K562 (cell line): ENCODE data around the gene CMTM8. TPM values are rescaled to one million over a fixed set of nuclear protein-coding genes. Genes with fewer than 3 reads are reported as not detected.

ENCODE experiments used
- ATAC-seq: fragments of 200-7000 bp; cut with Tn5 transposase; 3 replicates; pipeline ENCODE4 v1.9.1; 2020; ENCODE audit warnings: moderate library complexity
- BruUV-seq: library from RNA; stranded (reverse); fragments of 400-500 nt; replicated peaks from 2 replicates; lab custom pipeline; 2021; lab: Mats Ljungman, UMichigan
- CTCF ChIA-PET: fragments of 300-600 bp; formaldehyde crosslinking; extraction: SDS; loops from one replicate; lab custom pipeline; 2021; ENCODE audit warnings: low intra/inter-chr PET ratio; lab: Yijun Ruan, JAX
- POLR2A ChIA-PET: fragments of 300-600, 350-650 bp; sonication (Branson Sonifier 250); formaldehyde crosslinking; extraction: SDS; loops from one replicate; lab custom pipeline; 2021; ENCODE audit warnings: antibody characterized with exemption, inconsistent platforms; lab: Yijun Ruan, JAX
- DNase-seq, 4 experiments: peaks; one replicate each; pipeline versions ENCODE4 v3.0.0 to v3.0.0-alpha.2; 2011 to 2018; ENCODE audit warnings: low spot score in 3 of 4, mixed read lengths in 3 of 4; ENCODE audit errors: extremely low read depth in 1 of 4
- FAIRE-seq: peaks from 2 replicates; lab custom pipeline; 2011; peaks lifted over from hg19 to GRCh38; lab: Jason Lieb, UNC
- H2AFZ ChIP-seq: 2 replicates; pipeline ENCODE4 v1.6.0; 2011; ENCODE audit warnings: low read depth, low read length, control low read depth, inconsistent platforms
- H3K27ac ChIP-seq: fragments of 200-600 bp; 3 replicates; pipeline ENCODE4 v1.8.0; 2011; ENCODE audit warnings: low read depth, mild to moderate bottlenecking, control low read depth, inconsistent platforms, low read length, moderate library complexity, mixed read lengths; ENCODE audit errors: extremely low read depth
- H3K27me3 ChIP-seq, 2 experiments: fragments of 300-600 bp in 1 of 2; 2 replicates in 1 of 2; 3 replicates in 1 of 2; pipeline versions ENCODE4 v1.6.0 to v1.8.0; 2011; ENCODE audit warnings: inconsistent platforms in 2 of 2, low read length in 2 of 2, mild to moderate bottlenecking in 1 of 2, mixed read lengths in 1 of 2, moderate library complexity in 1 of 2; ENCODE audit not compliant: control insufficient read depth in 2 of 2, insufficient read depth in 2 of 2
- H3K36me3 ChIP-seq: fragments of 300-600 bp; 3 replicates; pipeline ENCODE4 v1.8.0; 2011; ENCODE audit warnings: mild to moderate bottlenecking, low read length, inconsistent platforms; ENCODE audit not compliant: control insufficient read depth, insufficient read depth
- H3K4me1 ChIP-seq, 2 experiments: fragments of 200-600 bp in 1 of 2; replicated peaks in 1 of 2; 2 replicates in 1 of 2; 3 replicates in 1 of 2; pipeline versions ENCODE4 v1.5.1 to v1.8.0; 2011; ENCODE audit warnings: inconsistent platforms in 2 of 2, low read length in 2 of 2, mild to moderate bottlenecking in 1 of 2, mixed read lengths in 1 of 2, moderate library complexity in 1 of 2; ENCODE audit not compliant: control insufficient read depth in 2 of 2, insufficient read depth in 2 of 2
- H3K4me2 ChIP-seq: 2 replicates; pipeline ENCODE4 v1.6.1; 2011; ENCODE audit warnings: low read length, control low read depth, inconsistent platforms, mixed read lengths; ENCODE audit not compliant: insufficient read depth
- H3K4me3 ChIP-seq: fragments of 200-600 bp; sonication (generic), shearing (Covaris generic); 2 replicates; pipeline ENCODE4 v1.5.1; 2016; ENCODE audit warnings: control low read depth, inconsistent platforms
- H3K79me2 ChIP-seq: fragments of 200-600 bp; 3 replicates; pipeline ENCODE4 v1.8.0; 2011; ENCODE audit warnings: low read length, inconsistent platforms; ENCODE audit not compliant: control insufficient read depth, insufficient read depth
- H3K9ac ChIP-seq, 2 experiments: 2 replicates each; pipeline versions ENCODE4 v1.6.0 to v1.6.1; 2011; ENCODE audit warnings: low read depth in 2 of 2, low read length in 2 of 2, control low read depth in 1 of 2, inconsistent platforms in 1 of 2, mild to moderate bottlenecking in 1 of 2, mixed read lengths in 1 of 2; ENCODE audit not compliant: insufficient read depth in 1 of 2
- H3K9me1 ChIP-seq: one replicate; pipeline ENCODE4 v1.6.0; 2011; ENCODE audit warnings: inconsistent platforms, mild to moderate bottlenecking, low read length, moderate library complexity; ENCODE audit not compliant: control insufficient read depth, insufficient read depth
- H3K9me3 ChIP-seq: replicated peaks from 2 replicates; pipeline ENCODE4 v1.5.1; 2011; ENCODE audit warnings: low read depth, low read length, inconsistent platforms; ENCODE audit not compliant: control insufficient read depth, insufficient read depth
- H4K20me1 ChIP-seq: replicated peaks from 2 replicates; pipeline ENCODE4 v1.6.1; 2011; ENCODE audit warnings: low read length, inconsistent platforms, mixed read lengths; ENCODE audit not compliant: control insufficient read depth, insufficient read depth
- DNMT1 ChIP-seq: fragments of 450-650 bp; IDR thresholded peaks from 2 replicates; pipeline ENCODE4 v1.6.1; 2016; ENCODE audit warnings: antibody characterized with exemption, mild to moderate bottlenecking
- ETS2 ChIP-seq: IDR thresholded peaks from 2 replicates; pipeline ENCODE4 v1.6.1; 2016; ENCODE audit warnings: borderline replicate concordance, missing genetic modification characterization, mild to moderate bottlenecking, moderate library complexity, missing compliant biosample characterization; ENCODE audit not compliant: poor library complexity, severe bottlenecking
- ETV6 ChIP-seq, 3 experiments: fragments of 150-350 bp in 1 of 3; sonication (generic) in 1 of 3; formaldehyde crosslinking in 1 of 3; IDR thresholded peaks; 2 replicates each; pipeline versions ENCODE4 v1.6.1 to v1.8.0; 2014 to 2022; ENCODE audit warnings: borderline replicate concordance in 2 of 3, low read depth in 2 of 3, antibody characterized with exemption in 1 of 3, low read length in 1 of 3, mild to moderate bottlenecking in 1 of 3, missing genetic modification reagents in 1 of 3
- HDAC6 ChIP-seq: IDR thresholded peaks from 2 replicates; pipeline ENCODE4 v1.6.1; 2012; ENCODE audit warnings: low read depth, mild to moderate bottlenecking, control low read depth, inconsistent platforms, low read length, moderate library complexity
- KLF10 ChIP-seq: fragments of 250-450 bp; sonication (Bioruptor Pico); IDR thresholded peaks from 2 replicates; pipeline ENCODE4 v1.6.1; 2021; ENCODE audit warnings: matching md5 sums
- MECOM ChIP-seq: fragments of 250-450 bp; sonication (Bioruptor Pico); IDR thresholded peaks from 2 replicates; pipeline ENCODE4 v1.8.0; 2022; ENCODE audit warnings: inconsistent platforms
- MIER1 ChIP-seq: fragments of 450-650 bp; IDR thresholded peaks from 2 replicates; pipeline ENCODE4 v1.6.1; 2016; ENCODE audit warnings: antibody characterized with exemption, mild to moderate bottlenecking, low read depth
- MTA3 ChIP-seq: fragments of 450-650 bp; formaldehyde crosslinking; IDR thresholded peaks from 2 replicates; pipeline ENCODE4 v1.6.1; 2017; ENCODE audit warnings: mild to moderate bottlenecking, borderline replicate concordance
- MYNN ChIP-seq, 2 experiments: sonication (generic); formaldehyde crosslinking in 1 of 2; IDR thresholded peaks; 2 replicates each; pipeline versions ENCODE4 v1.5.0 to v1.6.1; 2016 to 2020; ENCODE audit warnings: antibody characterized with exemption in 1 of 2, missing genetic modification reagents in 1 of 2
- NELFE ChIP-seq: IDR thresholded peaks from 2 replicates; pipeline ENCODE4 v1.6.1; 2011; ENCODE audit warnings: mild to moderate bottlenecking; ENCODE audit not compliant: insufficient read depth, insufficient read length
- RHOXF2B ChIP-seq: fragments of 250-450 bp; sonication (Bioruptor Pico); conservative IDR thresholded peaks from 2 replicates; pipeline ENCODE4 v1.5.1; 2021
- SMAD3 ChIP-seq: fragments of 450-650 bp; formaldehyde crosslinking; conservative IDR thresholded peaks from 2 replicates; pipeline ENCODE4 v1.4.0; 2020; ENCODE audit warnings: mild to moderate bottlenecking
- YY1 ChIP-seq, 3 experiments: IDR thresholded peaks; 2 replicates each; pipeline ENCODE4 v1.6.1; 2011; ENCODE audit warnings: low read length in 2 of 3, mild to moderate bottlenecking in 2 of 3, moderate library complexity in 2 of 3, borderline replicate concordance in 1 of 3, control low read depth in 1 of 3, low read depth in 1 of 3; ENCODE audit not compliant: insufficient read depth in 3 of 3, insufficient replicate concordance in 2 of 3, control insufficient read depth in 1 of 3, insufficient read length in 1 of 3; ENCODE audit errors: extremely low read depth in 1 of 3
- ZBTB1 ChIP-seq: sonication (generic); formaldehyde crosslinking; IDR thresholded peaks from 2 replicates; pipeline ENCODE4 v1.8.1; 2023; ENCODE audit warnings: missing genetic modification reagents, low read depth, mild to moderate bottlenecking, borderline replicate concordance
- ZNF121 ChIP-seq: sonication (generic); formaldehyde crosslinking; conservative IDR thresholded peaks from 2 replicates; pipeline ENCODE4 v1.8.0; 2022; ENCODE audit warnings: missing genetic modification reagents
- ZNF134 ChIP-seq: fragments of 250-450 bp; sonication (Bioruptor Pico); conservative IDR thresholded peaks from 2 replicates; pipeline ENCODE4 v1.4.0; 2020
- ZNF23 ChIP-seq: fragments of 250-450 bp; sonication (Bioruptor Pico); IDR thresholded peaks from 2 replicates; pipeline ENCODE4 v1.4.0; 2020; ENCODE audit warnings: mild to moderate bottlenecking
- ZNF699 ChIP-seq: fragments of 250-450 bp; sonication (Bioruptor Pico); IDR thresholded peaks from 2 replicates; pipeline ENCODE4 v1.8.0; 2021; ENCODE audit warnings: mild to moderate bottlenecking, moderate library complexity; ENCODE audit not compliant: insufficient replicate concordance
- WGBS: fragments of 100-300 bp; shearing (Covaris generic); methylation state at CpG from one replicate; pipeline ENCODE4 v1.1.6; 2016; ENCODE audit warnings: low coverage, mixed read lengths; ENCODE audit not compliant: insufficient coverage; ENCODE audit errors: missing lambda C conversion rate; 5-methylcytosine and 5-hydroxymethylcytosine counted together
- in situ Hi-C: fragments of 300-500 bp; cut with MboI; formaldehyde crosslinking; loops from 4 replicates; pipeline ENCODE4 v1.15.0; 2018; ENCODE audit warnings: inconsistent platforms, mixed read lengths
- intact Hi-C: fragments of 100-400 bp; cut with micrococcal nuclease; formaldehyde crosslinking; loops from 2 replicates; pipeline ENCODE4 v1.14.2; 2022
- polyA plus RNA-seq, 8 experiments: library from polyadenylated mRNA; depleted of rRNA in 4 of 8; stranded (reverse) in 5 of 8; unstranded in 3 of 8; fragments of >200 nt; fragmentation: Nextera tagmentation in 2 of 8; fragmentation: Illumina TruSeq in 1 of 8; extraction: Ambion mirVana in 2 of 8; extraction: Trizol in 1 of 8; gene quantifications; 2 replicates each; pipeline versions ENCODE4 v1.2.1 to v1.2.3, GENCODE V29; 2011 to 2014; ENCODE audit warnings: inconsistent platforms in 1 of 8, missing spikeins in 1 of 8
- total RNA-seq, 7 experiments: library from RNA; depleted of rRNA in 6 of 7; stranded (reverse); fragments of >200 nt in 6 of 7; fragmentation: Illumina TruSeq in 2 of 7; extraction: Trizol in 2 of 7; gene quantifications; 2 replicates each; pipeline versions ENCODE4 v1.2.1 to v1.2.3, GENCODE V29; 2011 to 2021; ENCODE audit warnings: low replicate concordance in 1 of 7
- TF ChIP-seq, protein P1 (sequence below): fragments of 250-450 bp; sonication (Bioruptor Pico); IDR thresholded peaks from 2 replicates; pipeline ENCODE4 v1.5.0; 2021
- TF ChIP-seq, protein P2 (sequence below), 2 experiments: fragments of 450-650 bp in 1 of 2; sonication (generic) in 1 of 2; formaldehyde crosslinking in 1 of 2; IDR thresholded peaks in 1 of 2; conservative IDR thresholded peaks in 1 of 2; 2 replicates each; pipeline versions ENCODE4 v1.6.1 to v1.8.1; 2016 to 2023; ENCODE audit warnings: mild to moderate bottlenecking in 2 of 2, moderate library complexity in 2 of 2, inconsistent platforms in 1 of 2, missing genetic modification reagents in 1 of 2

Gene CMTM8
- total and polyA plus RNA-seq, 9 of the 15 experiments (the other 6 are each of a cell fraction or from before 2014, with no cell fraction given): not detected

DNA sequence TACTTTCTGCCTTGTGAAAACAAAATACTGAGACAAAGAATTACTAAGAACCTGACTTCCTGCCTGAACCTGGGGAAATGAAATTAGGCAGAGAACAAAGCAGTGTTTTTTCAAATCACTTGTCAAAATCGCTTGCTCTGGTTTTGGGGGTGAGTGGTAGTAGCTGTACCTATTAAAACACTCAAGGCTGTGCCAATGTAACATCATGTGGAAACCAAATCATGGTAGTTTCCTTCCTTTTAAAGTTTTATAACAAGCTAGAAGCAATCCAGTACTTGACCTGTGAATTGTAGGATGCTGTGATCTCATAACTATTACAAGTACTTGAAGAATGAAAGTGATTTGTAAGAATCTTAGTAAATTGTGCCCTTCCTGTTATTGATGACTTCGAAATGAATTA is 6.7 kb downstream of the CMTM8 start:
- peaks cover 8 to 16% of the 10 kb centered on the region in 2 experiments; a peak in 3 of 5 replicates for H3K27me3 ChIP-seq
- FAIRE-seq: no peak
- no peak overlapping the region for H3K9ac ChIP-seq
- ATAC-seq: no peak
- H4K20me1 ChIP-seq: no peaks in the 10 kb centered on the region
- POLR2A ChIA-PET: no interaction called here
- DNase-seq: no peak
- no peak overlapping the region for H3K4me2 ChIP-seq
- no peaks in the 10 kb centered on the region for H3K4me1 ChIP-seq
- 0% methylated on average over 2 of the region's 2 CpGs for WGBS
- CTCF ChIA-PET: no interaction called here
- no peak overlapping the region for H2AFZ ChIP-seq
- no peaks in the 10 kb centered on the region for H3K79me2 ChIP-seq
- intact Hi-C loops: no loop called here
- in situ Hi-C loops: no loop called here
- no peaks in the 10 kb centered on the region for H3K9me1 ChIP-seq
- no TSS peak for BruUV-seq
- H3K27ac ChIP-seq: no peak overlapping the region
- no peak overlapping the region for H3K4me3 ChIP-seq
- H3K9me3 ChIP-seq: no peaks in the 10 kb centered on the region
- TF ChIP-seq DNMT1 (no peak), KLF10 (CRISPR knock-in tag) (no peak), ZNF121 (CRISPR knock-in tag) (no peak), HDAC6 (no peak), ETS2 (tag) (no peak), SMAD3 (CRISPR knock-in tag) (no peak), YY1 (IDR thresholded peaks at IDR 0.05; ENCODE audit: borderline replicate concordance in 1 of 3, control insufficient read depth in 1 of 3, extremely low read depth in 1 of 3, insufficient read depth in 3 of 3, insufficient read length in 1 of 3, insufficient replicate concordance in 2 of 3, low read depth in 1 of 3, low read length in 2 of 3) (no peak), ZNF699 (CRISPR knock-in tag) (no peak), MTA3 (no peak), MECOM (CRISPR knock-in tag) (no peak), ETV6 (IDR thresholded peaks at IDR 0.05; ENCODE audit: borderline replicate concordance in 1 of 2, low read depth in 2 of 2, low read length in 1 of 2) (no peak), ETV6 (CRISPR knock-in tag; IDR thresholded peaks at IDR 0.05; ENCODE audit: borderline replicate concordance) (no peak), ZNF134 (CRISPR knock-in tag) (no peak), MYNN (IDR thresholded peaks at IDR 0.05) (no peak), MYNN (CRISPR knock-in tag; IDR thresholded peaks at IDR 0.05) (no peak), ZBTB1 (CRISPR knock-in tag) (no peak), ZNF23 (CRISPR knock-in tag) (no peak), MIER1 (no peak), RHOXF2B (CRISPR knock-in tag) (no peak), NELFE (no peak)
- TF ChIP-seq, protein P1, sequence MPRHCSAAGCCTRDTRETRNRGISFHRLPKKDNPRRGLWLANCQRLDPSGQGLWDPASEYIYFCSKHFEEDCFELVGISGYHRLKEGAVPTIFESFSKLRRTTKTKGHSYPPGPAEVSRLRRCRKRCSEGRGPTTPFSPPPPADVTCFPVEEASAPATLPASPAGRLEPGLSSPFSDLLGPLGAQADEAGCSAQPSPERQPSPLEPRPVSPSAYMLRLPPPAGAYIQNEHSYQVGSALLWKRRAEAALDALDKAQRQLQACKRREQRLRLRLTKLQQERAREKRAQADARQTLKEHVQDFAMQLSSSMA (CRISPR knock-in tag): no peak
- TF ChIP-seq, protein P2, sequence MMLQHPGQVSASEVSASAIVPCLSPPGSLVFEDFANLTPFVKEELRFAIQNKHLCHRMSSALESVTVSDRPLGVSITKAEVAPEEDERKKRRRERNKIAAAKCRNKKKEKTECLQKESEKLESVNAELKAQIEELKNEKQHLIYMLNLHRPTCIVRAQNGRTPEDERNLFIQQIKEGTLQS (IDR thresholded peaks at IDR 0.05): no peak
- TF ChIP-seq, protein P2 (CRISPR knock-in tag; conservative IDR thresholded peaks at IDR 0.05): no peak
- no peaks in the 10 kb centered on the region for H3K36me3 ChIP-seq
